HG03469 (cell line): ENCODE data around the gene TRAF6.
"Not testable (repeated sequence)": the region's sequence is repeated elsewhere in the genome, so short reads cannot be mapped to it uniquely, and the experiment has no call there.

Source experiments
- ATAC-seq: cut with Tn5 transposase; IDR thresholded peaks from one replicate; pipeline ENCODE4 v1.9.1; 2021; ENCODE audit warnings: mild to moderate bottlenecking, moderate library complexity, moderate number of reproducible peaks; ENCODE audit not compliant: unreplicated experiment

Gene TRAF6

GRCh38 chr11:36509694-36510593 is at the start of gene TRAF6:
TRAF6 (minus strand) TSS chr11:36510272; CDS start chr11:36501515, 8,757 bp downstream.
- peak; percentile 91 for ATAC-seq

GRCh38 chr11:36558571-36559413 is 48.7 kb upstream of the TRAF6 start:
- ATAC-seq = peak; percentile 92

GRCh38 chr11:36557991-36558390 is 47.9 kb upstream of the TRAF6 start:
- no peak for ATAC-seq

- not testable (repeated sequence) for ATAC-seq
These were observed 47.3 kb upstream of the TRAF6 start for GRCh38 chr11:36557390-36557789.

GRCh38 chr11:36550385-36551115 is 40.5 kb upstream of the TRAF6 start:
- no peak for ATAC-seq

- ATAC-seq = peak; percentile 99
These were observed 30.9 kb upstream of the TRAF6 start for GRCh38 chr11:36540998-36541397.

GRCh38 chr11:36534276-36534840 is 24.3 kb upstream of the TRAF6 start:
- ATAC-seq = no peak

- no peak for ATAC-seq
These were observed 23.0 kb upstream of the TRAF6 start for GRCh38 chr11:36532941-36533601.

GRCh38 chr11:36530840-36531239 is 20.8 kb upstream of the TRAF6 start:
- no peak for ATAC-seq

GRCh38 chr11:36513965-36514364 is 3.9 kb upstream of the TRAF6 start:
- no peak for ATAC-seq

- ATAC-seq = no peak
These were observed 1.9 kb upstream of the TRAF6 start for GRCh38 chr11:36512016-36512415.

- not testable (repeated sequence) for ATAC-seq
These were observed 990 bp upstream of the TRAF6 start for GRCh38 chr11:36511062-36511461.

- no peak for ATAC-seq
These were observed 496 bp upstream of the TRAF6 start for GRCh38 chr11:36510594-36510942.

GRCh38 chr11:36509201-36509639 is 852 bp downstream of the TRAF6 start:
- no peak for ATAC-seq

- no peak for ATAC-seq
These were observed 1.3 kb downstream of the TRAF6 start for GRCh38 chr11:36508743-36509142.

- ATAC-seq = no peak
These were observed 2.1 kb downstream of the TRAF6 start for GRCh38 chr11:36507824-36508489.

- no peak for ATAC-seq
These were observed 8.8 kb downstream of the TRAF6 start for GRCh38 chr11:36501236-36501635.

GRCh38 chr11:36500315-36500721 is 9.8 kb downstream of the TRAF6 start:
- peak; percentile 97 for ATAC-seq

GRCh38 chr11:36499315-36499714 is 10.8 kb downstream of the TRAF6 start:
- no peak for ATAC-seq

GRCh38 chr11:36498721-36499120 is 11.4 kb downstream of the TRAF6 start:
- ATAC-seq = no peak
